Thyroid gland (tissue), 4 donors: ENCODE data around the gene TRAIP.

ENCODE experiments used
- CTCF ChIP-seq, 6 experiments: fragments of 200-600 bp in 3 of 6; fragments of 450-650 bp in 3 of 6; sonication (generic) in 3 of 6; IDR thresholded peaks; one replicate each; pipeline ENCODE4 v1.5.1; 2016 to 2019; ENCODE audit warnings: antibody characterized with exemption in 6 of 6, mild to moderate bottlenecking in 2 of 6, inconsistent platforms in 1 of 6, moderate library complexity in 1 of 6
- POLR2A ChIP-seq, 2 donors: fragments of 450-650 bp; IDR thresholded peaks; one replicate each; pipeline ENCODE4 v1.6.1; 2017; ENCODE audit warnings: antibody characterized with exemption in 2 of 2, mild to moderate bottlenecking in 2 of 2, moderate library complexity in 1 of 2

GRCh38 chr3:49903451-49904424, 47.4 kb upstream of the TRAIP start, which contains the start of gene MST1R:
- TF ChIP-seq CTCF (IDR thresholded peaks at IDR 0.05) (peak in 1 of 6 experiments; percentile 18), POLR2A (IDR thresholded peaks at IDR 0.05) (peak in 1 of 2 donors; percentile 54)
